GM23338 (cell line): ENCODE measurements around the gene GOLGA1. TPM values are rescaled to one million over a fixed set of nuclear protein-coding genes. Genes with fewer than 3 reads are reported as not detected.

ENCODE experiments used
- ATAC-seq: fragments of 200-7000 bp; cut with Tn5 transposase; 3 replicates; pipeline ENCODE4 v1.9.1; 2020
- DNase-seq: peaks from one replicate; pipeline ENCODE4 v3.0.0-alpha.2; 2015; ENCODE audit warnings: low spot score
- H2AFZ ChIP-seq: fragments of 200-600 bp; sonication (generic); 2 replicates; pipeline ENCODE4 v1.8.0; 2016; ENCODE audit warnings: antibody characterized with exemption, mild to moderate bottlenecking, moderate library complexity
- H3F3A ChIP-seq: fragments of 200-600 bp; sonication (generic); replicated peaks from 2 replicates; pipeline ENCODE4 v1.8.0; 2017; ENCODE audit warnings: antibody characterized with exemption, mixed run types, low read depth
- H3K27ac ChIP-seq: fragments of 200-600 bp; sonication (generic); 2 replicates; pipeline ENCODE4 v1.6.1; 2016; ENCODE audit warnings: low read depth
- H3K27me3 ChIP-seq: fragments of 200-600 bp; sonication (generic); 2 replicates; pipeline ENCODE4 v1.8.0; 2016; ENCODE audit warnings: mild to moderate bottlenecking, mixed run types, moderate library complexity; ENCODE audit not compliant: insufficient read depth
- H3K36me3 ChIP-seq: fragments of 200-600 bp; sonication (generic); 2 replicates; pipeline ENCODE4 v1.8.0; 2016; ENCODE audit warnings: mild to moderate bottlenecking; ENCODE audit not compliant: insufficient read depth
- H3K4me1 ChIP-seq: fragments of 200-600 bp; sonication (generic); 2 replicates; pipeline ENCODE4 v1.8.0; 2016; ENCODE audit warnings: mild to moderate bottlenecking, moderate library complexity; ENCODE audit not compliant: insufficient read depth
- H3K4me2 ChIP-seq: fragments of 200-600 bp; sonication (generic); 2 replicates; pipeline ENCODE4 v1.7.1; 2017; ENCODE audit warnings: mixed run types
- H3K4me3 ChIP-seq: fragments of 200-600 bp; sonication (generic); 2 replicates; pipeline ENCODE4 v1.6.1; 2016; ENCODE audit warnings: mixed run types
- H3K79me2 ChIP-seq: fragments of 200-600 bp; sonication (generic); replicated peaks from 2 replicates; pipeline ENCODE4 v1.8.0; 2017; ENCODE audit warnings: mild to moderate bottlenecking; ENCODE audit not compliant: insufficient read depth
- H3K9me2 ChIP-seq: fragments of 200-600 bp; sonication (generic); 2 replicates; pipeline ENCODE4 v1.8.0; 2017; ENCODE audit not compliant: insufficient read depth
- H4K20me1 ChIP-seq: fragments of 200-600 bp; sonication (generic); replicated peaks from 2 replicates; pipeline ENCODE4 v1.8.0; 2017; ENCODE audit warnings: mild to moderate bottlenecking; ENCODE audit not compliant: insufficient read depth
- H3K27ac Mint-ChIP-seq: 2 replicates; pipeline ENCODE4 v1.8.0; 2020; ENCODE audit warnings: inconsistent platforms, mild to moderate bottlenecking, moderate library complexity, mixed read lengths
- H3K27me3 Mint-ChIP-seq: 3 replicates; pipeline ENCODE4 v1.8.0; 2022; ENCODE audit warnings: low read depth, mild to moderate bottlenecking, moderate library complexity, mixed read lengths, inconsistent platforms; ENCODE audit not compliant: insufficient read depth, poor library complexity
- H3K36me3 Mint-ChIP-seq: 3 replicates; pipeline ENCODE4 v1.8.0; 2021; ENCODE audit warnings: low read depth, mild to moderate bottlenecking, inconsistent platforms, moderate library complexity, mixed read lengths
- H3K4me1 Mint-ChIP-seq: 3 replicates; pipeline ENCODE4 v1.8.0; 2020; ENCODE audit warnings: mild to moderate bottlenecking, inconsistent platforms, mixed read lengths
- H3K4me3 Mint-ChIP-seq: 3 replicates; pipeline ENCODE4 v1.8.0; 2021; ENCODE audit warnings: moderate library complexity, mild to moderate bottlenecking, inconsistent platforms, mixed read lengths
- H3K9me3 Mint-ChIP-seq: 3 replicates; pipeline ENCODE4 v1.8.0; 2020; ENCODE audit warnings: moderate library complexity, mild to moderate bottlenecking, inconsistent platforms, mixed read lengths
- CREB1 ChIP-seq: fragments of 250-450 bp; sonication (Bioruptor Pico); IDR thresholded peaks from 2 replicates; pipeline ENCODE4 v1.5.0; 2020; ENCODE audit warnings: low read depth, mild to moderate bottlenecking, moderate library complexity
- ETS1 ChIP-seq: IDR thresholded peaks from 2 replicates; pipeline ENCODE4 v1.6.1; 2016; ENCODE audit warnings: antibody characterized with exemption
- EZH2 ChIP-seq: fragments of 200-600 bp; sonication (generic); IDR thresholded peaks from one replicate; pipeline ENCODE4 v1.8.0; 2017; ENCODE audit warnings: antibody characterized with exemption, mild to moderate bottlenecking, low read depth; ENCODE audit not compliant: unreplicated experiment
- EZH2phosphoT487 ChIP-seq: fragments of 200-600 bp; sonication (generic); IDR thresholded peaks from one replicate; pipeline ENCODE4 v1.8.1; 2018; ENCODE audit warnings: antibody characterized with exemption; ENCODE audit not compliant: unreplicated experiment
- JUNB ChIP-seq: IDR thresholded peaks from one replicate; pipeline ENCODE4 v1.6.1; 2016; ENCODE audit warnings: antibody characterized with exemption; ENCODE audit not compliant: unreplicated experiment
- NANOG ChIP-seq: IDR thresholded peaks from 2 replicates; pipeline ENCODE4 v1.6.1; 2016; ENCODE audit warnings: antibody characterized with exemption, borderline replicate concordance
- POLR2AphosphoS5 ChIP-seq: IDR thresholded peaks from 2 replicates; pipeline ENCODE4 v1.6.1; 2016; ENCODE audit warnings: antibody characterized with exemption, low read depth
- STAT1 ChIP-seq: IDR thresholded peaks from one replicate; pipeline ENCODE4 v1.6.1; 2016; ENCODE audit warnings: antibody characterized with exemption; ENCODE audit not compliant: unreplicated experiment
- ZNF331 ChIP-seq: fragments of 250-450 bp; sonication (Bioruptor Pico); IDR thresholded peaks from 2 replicates; pipeline ENCODE4 v1.5.0; 2020; ENCODE audit warnings: low read depth, mild to moderate bottlenecking, moderate library complexity
- ZNF462 ChIP-seq: fragments of 250-450 bp; sonication (Bioruptor Pico); IDR thresholded peaks from 2 replicates; pipeline ENCODE4 v1.5.0; 2020; ENCODE audit warnings: mild to moderate bottlenecking, moderate library complexity
- polyA plus RNA-seq: library from polyadenylated mRNA; unstranded; fragments of >200 nt; fragmentation: Nextera tagmentation; extraction: Ambion mirVana; gene quantifications from 2 replicates; pipeline ENCODE4 v1.2.1, GENCODE V29; 2016
- total RNA-seq: library from RNA; depleted of rRNA; stranded (reverse); fragments of >200 nt; shearing (Covaris generic); gene quantifications from 2 replicates; pipeline ENCODE4 v1.2.3, GENCODE V29; 2014
- TF ChIP-seq, protein P1 (sequence below), 2 experiments: fragments of 200-600 bp in 1 of 2; sonication (generic) in 1 of 2; conservative IDR thresholded peaks; 2 replicates each; pipeline versions ENCODE4 v1.5.1 to v1.6.1; 2016 to 2017; ENCODE audit warnings: antibody characterized with exemption in 2 of 2, low read depth in 2 of 2, mild to moderate bottlenecking in 2 of 2, moderate library complexity in 1 of 2

GOLGA1 gene
- total and polyA plus RNA-seq, 2 experiments from 2014 or later = 6.1 to 8.0 TPM

GRCh38 chr9:124894035-124894740, 46.7 kb downstream of the GOLGA1 start (continued):
- TF ChIP-seq CREB1 (CRISPR knock-in tag) = no peak
- TF ChIP-seq ZNF331 (CRISPR knock-in tag) = no peak
- TF ChIP-seq, protein P1, sequence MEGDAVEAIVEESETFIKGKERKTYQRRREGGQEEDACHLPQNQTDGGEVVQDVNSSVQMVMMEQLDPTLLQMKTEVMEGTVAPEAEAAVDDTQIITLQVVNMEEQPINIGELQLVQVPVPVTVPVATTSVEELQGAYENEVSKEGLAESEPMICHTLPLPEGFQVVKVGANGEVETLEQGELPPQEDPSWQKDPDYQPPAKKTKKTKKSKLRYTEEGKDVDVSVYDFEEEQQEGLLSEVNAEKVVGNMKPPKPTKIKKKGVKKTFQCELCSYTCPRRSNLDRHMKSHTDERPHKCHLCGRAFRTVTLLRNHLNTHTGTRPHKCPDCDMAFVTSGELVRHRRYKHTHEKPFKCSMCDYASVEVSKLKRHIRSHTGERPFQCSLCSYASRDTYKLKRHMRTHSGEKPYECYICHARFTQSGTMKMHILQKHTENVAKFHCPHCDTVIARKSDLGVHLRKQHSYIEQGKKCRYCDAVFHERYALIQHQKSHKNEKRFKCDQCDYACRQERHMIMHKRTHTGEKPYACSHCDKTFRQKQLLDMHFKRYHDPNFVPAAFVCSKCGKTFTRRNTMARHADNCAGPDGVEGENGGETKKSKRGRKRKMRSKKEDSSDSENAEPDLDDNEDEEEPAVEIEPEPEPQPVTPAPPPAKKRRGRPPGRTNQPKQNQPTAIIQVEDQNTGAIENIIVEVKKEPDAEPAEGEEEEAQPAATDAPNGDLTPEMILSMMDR (conservative IDR thresholded peaks at IDR 0.05; ENCODE audit: low read depth in 2 of 2) = no peak
- no peak for TF ChIP-seq EZH2phosphoT487
- no peak for TF ChIP-seq POLR2AphosphoS5
- no peak for TF ChIP-seq STAT1
- TF ChIP-seq NANOG = no peak
- no peak for TF ChIP-seq JUNB

GRCh38 chr9:124890179-124890578, 50.7 kb downstream of the GOLGA1 start:
- H3K27ac Mint-ChIP-seq = no peak overlapping the region
- no peaks in the 10 kb centered on the region for H3K27me3 ChIP-seq
- peaks cover 9% of the 10 kb centered on the region for H3K4me1 ChIP-seq
- H3K27me3 Mint-ChIP-seq = peaks cover 8% of the 10 kb centered on the region
- H3K36me3 ChIP-seq = 0 out of 2 replicates have a peak, but pooled peaks cover 5% of the 10 kb centered on the region
- H3K4me1 Mint-ChIP-seq = peaks cover 18% of the 10 kb centered on the region
- H3K27ac ChIP-seq = no peak overlapping the region
- H3K4me3 Mint-ChIP-seq = no peak overlapping the region
- no peak overlapping the region for H2AFZ ChIP-seq
- no peak overlapping the region for H3K4me2 ChIP-seq
- DNase-seq (no peak), ATAC-seq (no peak)
- no peaks in the 10 kb centered on the region for H3F3A ChIP-seq
- H3K4me3 ChIP-seq = no peak overlapping the region
- no peaks in the 10 kb centered on the region; the same call in 2 of the 3 replicates for H3K36me3 Mint-ChIP-seq
- no peaks in the 10 kb centered on the region for H4K20me1 ChIP-seq
- H3K9me2 ChIP-seq = no peaks in the 10 kb centered on the region
- no peaks in the 10 kb centered on the region for H3K79me2 ChIP-seq
- no peaks in the 10 kb centered on the region; the same call in 2 of the 3 replicates for H3K9me3 Mint-ChIP-seq
- TF ChIP-seq, protein P1 (conservative IDR thresholded peaks at IDR 0.05; ENCODE audit: low read depth in 2 of 2) = no peak
- TF ChIP-seq JUNB (no peak), ZNF462 (no peak), POLR2AphosphoS5 (no peak), STAT1 (no peak), EZH2phosphoT487 (no peak), ZNF331 (CRISPR knock-in tag) (no peak), EZH2 (no peak), ETS1 (no peak), NANOG (no peak), CREB1 (CRISPR knock-in tag) (no peak)
